GM10847 (cell line): ENCODE data around the gene POR.

Experiments used
- POLR2A ChIP-seq: IDR thresholded peaks from 2 replicates; pipeline ENCODE4 v1.6.1; 2011; ENCODE audit not compliant: insufficient read length; ENCODE audit errors: extremely low read depth

POR gene

GRCh38 chr7:76000566-76000965 is 85.6 kb downstream of the POR start:
- TF ChIP-seq POLR2A = no peak

- TF ChIP-seq POLR2A = no peak
These were observed 87.2 kb downstream of the POR start for GRCh38 chr7:76002139-76002538.

GRCh38 chr7:76002822-76003221 is 87.9 kb downstream of the POR start:
- TF ChIP-seq POLR2A = no peak

GRCh38 chr7:76003351-76003750 is 88.4 kb downstream of the POR start:
- TF ChIP-seq POLR2A = no peak

GRCh38 chr7:76008156-76008687 is 93.3 kb downstream of the POR start:
- TF ChIP-seq POLR2A = no peak

GRCh38 chr7:76009672-76010600 is 95.0 kb downstream of the POR start:
- TF ChIP-seq POLR2A = no peak

- no peak for TF ChIP-seq POLR2A
These were observed 96.5 kb downstream of the POR start for GRCh38 chr7:76011442-76011861.

GRCh38 chr7:76016191-76016947 is 101.4 kb downstream of the POR start:
- TF ChIP-seq POLR2A = no peak

GRCh38 chr7:76020031-76020714 is 105.2 kb downstream of the POR start:
- TF ChIP-seq POLR2A = no peak

- TF ChIP-seq POLR2A = no peak
These were observed 107.2 kb downstream of the POR start for GRCh38 chr7:76022026-76022780.

GRCh38 chr7:76023002-76023401 is 108.0 kb downstream of the POR start:
- TF ChIP-seq POLR2A = no peak

- TF ChIP-seq POLR2A = no peak
These were observed 117.0 kb downstream of the POR start for GRCh38 chr7:76031964-76032363.
